T-helper 22 cell (primary cell): Measurements from ENCODE around the gene MSANTD3.
A peak's percentile ranks its signal among the peaks of the same experiment; 100 is the strongest.
"Not testable (repeated sequence)": the region's sequence is repeated elsewhere in the genome, so short reads cannot be mapped to it uniquely, and the experiment has no call there.

Source experiments
- DNase-seq: peaks from one replicate; pipeline ENCODE4 v3.0.0-alpha.2; 2020; ENCODE audit warnings: low read depth

Gene MSANTD3

GRCh38 chr9:100426530-100427365 lies at the start of gene MSANTD3:
Gene MSANTD3, plus strand, starts transcription at chr9:100427143. Its CDS starts 14,796 bp downstream, at chr9:100441939.
- peak; percentile 43 for DNase-seq

GRCh38 chr9:100379862-100380261 lies 47.1 kb upstream of the MSANTD3 start:
- no peak for DNase-seq

- not testable (repeated sequence) for DNase-seq
These were observed 34.0 kb upstream of the MSANTD3 start for GRCh38 chr9:100392989-100393388.

GRCh38 chr9:100394032-100394695 lies 32.8 kb upstream of the MSANTD3 start:
- no peak for DNase-seq

- DNase-seq, result no peak
These were observed 32.1 kb upstream of the MSANTD3 start for GRCh38 chr9:100394816-100395215.

- DNase-seq, result no peak
These were observed 30.2 kb upstream of the MSANTD3 start for GRCh38 chr9:100396769-100397168.

GRCh38 chr9:100397529-100398266 lies 29.2 kb upstream of the MSANTD3 start:
- no peak for DNase-seq

GRCh38 chr9:100401042-100401441 lies 25.9 kb upstream of the MSANTD3 start:
- DNase-seq, result no peak

- DNase-seq, result no peak
These were observed 20.0 kb upstream of the MSANTD3 start for GRCh38 chr9:100406962-100407361.

GRCh38 chr9:100408546-100409175 lies 18.3 kb upstream of the MSANTD3 start:
- no peak for DNase-seq

- no peak for DNase-seq
These were observed 17.8 kb upstream of the MSANTD3 start for GRCh38 chr9:100409176-100409556.

- DNase-seq, result peak; percentile 77
These were observed 15.3 kb upstream of the MSANTD3 start for GRCh38 chr9:100411472-100412283.

GRCh38 chr9:100413839-100414420 lies 13.0 kb upstream of the MSANTD3 start:
- DNase-seq, result no peak

- no peak for DNase-seq
These were observed 9.1 kb upstream of the MSANTD3 start for GRCh38 chr9:100417815-100418214.

- no peak for DNase-seq
These were observed 7.8 kb upstream of the MSANTD3 start for GRCh38 chr9:100419166-100419565.

GRCh38 chr9:100421116-100421515 lies 5.8 kb upstream of the MSANTD3 start:
- not testable (repeated sequence) for DNase-seq

GRCh38 chr9:100425758-100426157 lies 1.2 kb upstream of the MSANTD3 start:
- no peak for DNase-seq

GRCh38 chr9:100426189-100426529 lies 784 bp upstream of the MSANTD3 start:
- no peak for DNase-seq

- DNase-seq, result no peak
These were observed 672 bp downstream of the MSANTD3 start for GRCh38 chr9:100427366-100428263.
